HG03095 (cell line): ENCODE results near the gene HEG1.
A peak's percentile ranks its signal among the peaks of the same experiment; 100 is the strongest.
"Not testable (repeated sequence)": the region's sequence is repeated elsewhere in the genome, so short reads cannot be mapped to it uniquely, and the experiment has no call there.

Experiments
- ATAC-seq: cut with Tn5 transposase; IDR thresholded peaks from one replicate; pipeline ENCODE4 v1.9.1; 2021; ENCODE audit warnings: moderate library complexity; ENCODE audit not compliant: unreplicated experiment

Gene HEG1

DNA sequence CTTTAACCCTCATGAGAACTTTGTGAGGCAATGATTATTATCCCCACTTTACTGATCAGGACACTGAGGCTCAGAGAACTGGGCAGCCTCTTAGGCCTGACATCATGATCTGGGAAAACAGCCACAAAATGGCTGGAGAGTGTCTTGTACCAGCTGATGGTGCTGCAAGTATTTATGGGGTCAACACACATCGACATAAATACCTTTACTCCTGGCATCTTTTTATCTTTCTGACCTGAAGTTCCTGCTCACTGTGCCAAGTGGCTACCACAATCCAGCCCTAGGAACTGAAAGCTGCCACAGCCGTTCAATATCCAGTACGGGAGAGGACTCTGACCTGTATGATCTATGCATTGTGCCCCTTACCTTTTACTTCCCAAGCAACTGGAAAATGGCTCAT lies 92.0 kb downstream of the HEG1 start:
- no peak for ATAC-seq

DNA sequence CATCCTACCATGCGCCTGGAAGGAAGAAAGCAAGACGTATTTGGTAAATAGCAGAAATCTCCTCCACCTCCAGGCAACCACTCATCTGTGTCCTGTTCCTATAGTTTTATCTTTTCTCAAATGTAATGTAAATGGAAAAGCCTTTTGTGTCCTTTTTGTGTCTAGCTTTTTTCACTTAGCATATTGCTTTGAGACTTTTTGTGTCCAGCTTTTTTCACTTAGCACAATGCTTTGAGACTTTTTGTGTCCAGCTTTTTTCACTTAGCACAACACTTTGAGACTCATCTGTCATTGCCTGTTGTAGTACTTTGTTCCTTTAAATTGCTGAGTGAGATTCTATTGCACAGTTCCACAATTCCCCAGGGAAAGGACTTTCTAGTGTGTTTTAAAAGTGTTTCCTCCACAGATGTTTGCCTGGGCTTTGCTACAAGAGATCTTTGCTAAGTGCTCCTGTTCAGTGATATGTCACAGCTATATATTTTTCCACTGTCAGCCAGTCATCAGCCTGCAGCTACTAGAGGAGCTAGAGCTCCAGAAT lies 93.3 kb downstream of the HEG1 start:
- ATAC-seq: no peak

DNA sequence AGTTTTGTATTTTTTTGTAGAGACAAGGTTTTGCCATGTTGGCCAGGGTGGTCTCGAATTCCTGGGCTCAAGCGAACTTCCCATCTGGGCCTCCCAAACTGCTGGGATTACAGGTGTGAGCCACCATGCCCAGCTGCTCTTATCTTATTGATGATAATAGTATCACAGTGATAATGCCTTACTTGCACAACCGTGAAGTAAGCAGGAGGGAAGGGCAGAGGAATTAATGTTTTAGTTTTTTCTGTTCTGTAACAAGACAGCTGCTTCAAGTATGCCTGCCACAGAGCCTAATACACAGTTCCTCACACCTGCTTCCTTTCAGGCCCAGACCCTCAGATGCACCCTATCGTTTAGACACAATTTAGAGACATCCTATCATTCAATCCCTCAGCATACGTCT lies 95.1 kb downstream of the HEG1 start:
- no peak for ATAC-seq

DNA sequence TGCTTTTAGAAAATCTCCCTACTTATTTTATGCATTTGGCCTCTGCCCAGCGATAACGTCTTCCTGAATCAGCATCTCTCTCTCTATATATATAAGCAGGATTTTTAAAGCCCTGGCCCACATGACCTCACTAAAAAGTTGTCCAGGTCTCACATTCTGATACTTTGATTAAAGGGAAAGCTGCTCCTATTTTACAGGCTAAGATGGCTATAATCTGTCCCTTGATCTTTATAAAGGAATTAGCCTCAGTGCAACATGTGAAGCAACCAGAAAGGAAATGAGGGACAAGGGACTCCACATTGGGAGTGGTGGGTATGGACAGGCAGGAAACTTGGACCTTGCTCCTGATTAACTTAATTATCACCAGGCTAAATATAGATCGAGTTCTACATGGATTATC lies 95.7 kb downstream of the HEG1 start:
- ATAC-seq: no peak

DNA sequence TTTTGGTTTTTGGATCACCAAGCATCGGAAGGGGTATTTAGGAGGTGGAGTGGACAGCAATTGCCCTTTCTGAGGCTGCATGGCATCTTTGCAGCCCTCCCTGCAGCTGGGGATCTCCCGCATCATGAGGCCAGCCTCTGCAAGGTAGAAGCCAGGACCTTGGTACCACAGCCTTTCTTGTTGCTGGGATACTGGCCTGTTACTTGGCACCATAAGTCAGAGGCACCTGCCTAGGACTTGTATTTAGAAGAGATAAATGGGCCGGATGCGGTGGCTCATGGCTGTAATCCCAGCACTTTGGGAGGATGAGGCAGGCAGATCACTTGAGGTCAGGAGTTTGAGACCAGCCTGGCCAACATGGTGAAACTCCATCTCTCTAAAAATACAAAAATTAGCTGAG lies 97.8 kb downstream of the HEG1 start:
- ATAC-seq: not testable (repeated sequence)

DNA sequence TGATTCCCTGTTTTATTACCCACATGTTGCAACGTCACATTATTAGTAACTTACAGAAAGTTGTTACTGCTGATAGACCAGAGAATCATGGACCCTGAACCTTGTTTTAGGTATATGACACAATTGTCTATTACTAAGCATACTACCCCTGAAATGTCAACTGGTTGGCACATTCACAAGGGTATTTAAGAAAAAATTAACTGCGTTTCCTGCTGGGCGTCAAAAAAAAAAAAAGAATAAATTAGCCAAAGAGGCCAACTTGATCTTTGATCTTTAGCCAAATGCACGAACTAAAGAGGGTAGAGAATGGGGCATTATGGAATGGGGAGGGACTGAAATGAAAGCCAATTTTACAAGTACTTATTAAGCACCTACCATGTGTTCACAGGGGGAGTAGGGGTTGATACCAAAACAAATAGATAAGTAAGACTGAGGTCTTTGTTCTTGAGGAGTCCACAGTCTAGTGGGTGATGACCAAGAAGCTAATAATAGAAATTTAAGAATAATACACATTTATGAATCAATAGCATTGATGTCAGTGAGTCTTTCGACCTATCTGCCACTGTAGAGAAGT lies 103.4 kb downstream of the HEG1 start:
- no peak for ATAC-seq

DNA sequence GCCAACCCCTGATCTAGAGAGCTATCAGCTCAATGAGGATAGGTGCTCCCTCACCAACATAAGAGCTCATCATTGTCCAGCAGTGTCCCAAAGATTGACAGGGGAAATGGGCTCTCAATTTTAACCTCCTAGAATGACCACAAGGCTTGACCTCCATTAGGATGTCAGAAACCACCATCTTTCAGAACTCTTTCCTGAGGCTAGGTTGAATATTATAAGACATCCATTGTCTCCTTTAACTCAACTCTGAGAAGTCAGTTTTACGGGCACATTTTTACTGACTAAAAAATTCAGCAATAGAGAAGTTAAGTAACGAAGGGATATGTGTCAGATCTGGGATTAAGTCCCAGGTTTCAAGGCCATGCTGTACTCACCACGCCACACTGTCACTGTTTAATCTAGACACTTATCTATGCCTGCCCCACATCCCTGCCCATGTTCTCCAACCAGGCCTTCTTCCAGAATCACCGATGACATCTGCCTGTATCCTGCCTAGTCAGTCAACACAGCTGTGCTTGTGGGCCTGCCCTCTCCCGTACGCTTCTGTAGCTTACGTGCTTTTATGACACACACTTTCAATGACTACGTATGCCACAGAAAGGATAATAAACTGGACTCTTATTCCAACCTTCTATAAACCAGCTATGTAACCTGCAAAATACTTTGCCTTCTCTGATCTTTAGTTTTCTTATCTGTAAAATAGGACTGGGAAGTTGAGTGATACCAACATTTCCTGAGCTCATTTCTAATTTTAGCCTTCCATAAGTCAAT lies 104.1 kb downstream of the HEG1 start:
- ATAC-seq: no peak

DNA sequence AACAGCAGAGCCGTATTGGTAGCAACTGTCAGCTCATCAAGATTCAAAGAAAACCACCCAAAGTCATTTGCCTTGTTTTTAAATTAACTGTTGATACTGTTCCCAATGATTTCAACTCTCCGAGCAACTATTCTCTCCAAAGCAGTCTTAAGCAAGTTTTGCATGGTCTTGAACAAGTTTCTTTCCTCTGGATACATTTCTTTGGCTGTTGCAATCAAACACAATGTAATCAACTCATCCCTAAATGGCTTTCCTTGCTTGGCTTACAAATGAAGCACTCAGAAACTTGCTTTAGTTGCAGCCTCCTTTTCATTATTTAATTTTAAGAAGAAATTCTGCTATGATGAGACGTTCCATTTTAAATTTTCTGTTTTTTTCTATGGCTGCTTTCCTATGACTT lies 105.8 kb downstream of the HEG1 start:
- ATAC-seq: no peak

DNA sequence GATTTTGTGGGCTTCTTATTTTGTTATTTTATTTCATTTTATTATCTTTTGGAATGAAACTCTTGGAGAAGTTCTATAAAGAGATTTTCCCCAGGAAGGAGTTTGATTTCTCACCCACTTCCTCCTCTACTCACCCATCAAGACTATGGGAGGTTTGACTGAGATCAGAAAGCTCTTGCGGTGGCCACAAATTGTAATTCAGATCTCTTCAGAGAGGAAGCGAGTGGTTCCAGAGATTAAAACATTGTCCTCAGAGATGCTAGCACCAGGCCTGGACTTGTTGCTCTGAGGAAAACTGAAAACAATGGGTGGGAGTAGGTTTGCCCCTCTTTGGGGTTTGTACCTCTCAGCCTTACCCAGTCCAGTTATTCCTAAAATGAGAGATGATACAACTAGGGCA lies 113.2 kb downstream of the HEG1 start:
- ATAC-seq: no peak

DNA sequence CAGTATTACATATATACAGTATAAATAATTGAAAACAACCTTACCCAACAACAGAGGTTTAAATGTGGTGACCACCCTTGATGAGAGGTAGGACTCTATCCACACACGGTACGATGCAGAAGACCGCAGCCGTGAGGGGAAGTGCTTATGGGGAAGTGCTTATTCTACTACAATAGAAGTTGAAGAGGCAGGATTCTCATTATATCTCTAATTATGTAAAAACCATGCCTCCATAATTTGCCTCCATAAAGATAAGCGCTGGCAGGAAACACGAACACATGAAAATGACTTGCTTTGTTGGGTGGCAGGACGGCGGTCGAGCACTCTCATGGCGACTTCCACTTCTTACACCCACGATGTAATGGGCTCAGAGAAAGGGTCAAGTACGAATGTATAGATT lies 114.0 kb downstream of the HEG1 start:
- ATAC-seq: no peak

DNA sequence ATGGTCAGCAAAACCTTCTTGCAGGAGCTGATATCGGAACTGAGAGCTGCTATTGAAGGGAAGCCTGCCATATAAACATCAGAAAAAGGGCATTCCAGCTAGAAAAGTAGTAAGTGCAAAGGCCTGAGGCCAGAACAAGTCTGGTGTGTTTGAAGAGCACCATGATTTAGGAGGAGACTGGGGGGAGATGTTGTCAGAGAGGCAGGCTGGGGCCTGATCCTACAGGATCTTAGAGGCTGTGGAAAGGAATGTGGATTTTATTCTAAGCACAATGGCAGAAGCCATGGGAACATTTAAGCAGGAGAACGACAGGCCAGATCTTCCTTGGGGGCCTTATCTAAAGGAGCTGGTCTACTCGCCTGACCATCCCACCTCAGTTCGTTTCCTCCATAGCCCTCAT lies 116.1 kb downstream of the HEG1 start:
- ATAC-seq: no peak

DNA sequence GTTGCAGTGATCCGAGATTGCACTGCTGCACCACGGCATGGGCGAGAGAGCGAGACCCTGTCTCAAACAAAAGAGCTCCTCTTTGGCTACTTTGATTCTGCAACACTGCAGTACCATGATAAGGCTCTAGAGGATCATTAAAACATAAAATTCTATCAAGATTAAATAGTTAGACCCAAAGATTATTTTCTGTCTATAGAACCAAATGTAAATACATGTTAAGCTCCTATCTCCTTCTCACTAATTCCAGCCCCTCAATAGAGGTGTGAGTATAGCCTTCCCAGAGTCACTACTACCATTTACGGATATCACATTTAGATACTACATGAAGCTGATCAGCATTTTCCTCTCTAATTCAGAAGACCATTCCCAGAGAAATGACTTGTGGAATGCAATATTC lies 116.9 kb downstream of the HEG1 start:
- no peak for ATAC-seq

DNA sequence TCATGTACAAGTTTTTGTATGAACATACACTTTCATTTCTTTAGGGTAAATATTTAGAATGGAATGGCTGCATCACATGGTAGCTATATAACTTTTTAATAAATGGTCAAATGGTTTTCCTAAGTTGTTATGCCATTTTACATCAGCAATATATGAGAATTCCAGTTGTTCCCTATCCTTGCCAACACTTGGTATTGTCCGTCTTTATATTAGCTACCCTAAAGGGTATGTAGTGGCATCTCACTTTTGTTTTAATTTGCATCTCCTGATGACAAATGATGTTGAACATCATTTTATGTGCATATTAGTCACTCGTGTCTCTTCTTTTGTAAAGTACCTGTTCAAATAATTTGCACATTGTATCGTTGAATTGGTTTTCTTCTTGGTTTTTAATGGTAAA lies 118.7 kb downstream of the HEG1 start:
- ATAC-seq: no peak

DNA sequence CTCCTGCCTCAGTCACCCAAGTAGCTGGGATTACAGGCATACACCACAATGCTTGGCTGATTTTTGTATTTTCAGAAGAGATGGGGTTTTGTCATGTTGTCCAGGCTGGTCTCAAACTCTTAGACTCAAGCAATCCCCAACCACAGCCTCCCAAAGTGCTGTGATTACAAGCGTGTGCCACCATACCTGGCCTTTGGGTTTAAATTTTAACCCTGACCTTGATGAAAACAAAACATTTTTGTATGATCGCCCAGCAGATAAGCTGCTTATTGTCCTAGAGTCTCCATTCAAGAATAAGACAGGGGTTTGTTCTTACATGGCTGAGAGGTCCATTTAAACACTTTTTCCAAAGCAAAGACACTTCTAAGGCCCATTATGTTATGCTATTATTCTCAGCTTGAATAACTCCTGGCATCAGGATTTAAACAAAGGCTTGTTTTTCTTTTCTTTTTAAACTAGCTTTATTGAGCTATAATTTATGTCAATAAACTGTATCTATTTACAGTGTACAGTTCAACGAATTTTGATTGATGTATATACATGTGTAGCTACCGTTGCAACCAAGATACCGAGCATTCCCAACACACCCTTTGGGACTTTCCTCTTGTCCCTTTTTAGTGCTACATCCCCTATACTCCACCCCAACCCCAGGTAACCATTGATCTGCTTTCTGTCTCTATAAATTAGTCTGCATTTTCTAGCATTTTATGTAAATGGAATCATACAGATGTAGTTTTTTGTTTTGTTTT lies 119.8 kb downstream of the HEG1 start:
- ATAC-seq: no peak

DNA sequence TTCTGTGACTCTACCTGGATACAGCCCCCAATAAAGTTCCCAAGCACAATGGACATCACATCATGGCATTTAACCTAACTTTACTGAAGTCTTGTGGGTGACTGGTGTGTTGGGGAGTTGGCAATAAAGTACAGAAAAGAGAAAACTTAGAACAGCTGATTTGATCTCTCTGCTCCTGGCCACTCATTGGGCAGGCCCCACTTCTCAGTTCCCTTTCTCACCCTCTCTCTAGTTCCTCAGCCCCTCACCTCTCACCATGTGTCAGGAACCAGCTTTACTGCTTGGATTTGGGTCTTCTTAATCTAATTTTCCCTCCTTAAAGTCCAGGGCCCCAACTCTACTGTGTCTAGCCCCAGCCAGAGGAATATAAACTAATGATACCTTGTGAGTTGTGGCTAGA lies 120.5 kb downstream of the HEG1 start:
- no peak for ATAC-seq

DNA sequence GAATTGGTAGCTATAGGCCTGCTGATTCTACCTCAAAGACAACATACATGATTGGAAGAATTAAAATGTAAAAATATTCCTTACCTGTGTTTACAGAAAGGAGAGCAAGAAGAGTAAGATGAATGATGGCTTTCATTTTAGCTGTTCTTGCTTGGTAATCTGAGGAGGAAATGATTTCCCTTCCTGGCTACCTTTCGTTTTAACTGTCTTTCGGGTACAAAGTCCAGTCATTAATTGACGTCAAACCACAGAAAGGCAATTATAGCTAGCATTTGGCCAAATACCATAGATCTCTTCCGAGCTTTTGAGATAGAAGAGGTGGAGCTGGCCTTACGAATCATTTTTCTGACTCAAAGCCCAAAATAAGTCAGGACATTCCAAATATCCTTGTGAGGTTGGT lies 121.2 kb downstream of the HEG1 start, which contains the start of gene MUC13:
MUC13 (minus strand) TSS at position 175 of the 400 bp plus-strand sequence; CDS start at position 136, 39 bp downstream.
- ATAC-seq: no peak

DNA sequence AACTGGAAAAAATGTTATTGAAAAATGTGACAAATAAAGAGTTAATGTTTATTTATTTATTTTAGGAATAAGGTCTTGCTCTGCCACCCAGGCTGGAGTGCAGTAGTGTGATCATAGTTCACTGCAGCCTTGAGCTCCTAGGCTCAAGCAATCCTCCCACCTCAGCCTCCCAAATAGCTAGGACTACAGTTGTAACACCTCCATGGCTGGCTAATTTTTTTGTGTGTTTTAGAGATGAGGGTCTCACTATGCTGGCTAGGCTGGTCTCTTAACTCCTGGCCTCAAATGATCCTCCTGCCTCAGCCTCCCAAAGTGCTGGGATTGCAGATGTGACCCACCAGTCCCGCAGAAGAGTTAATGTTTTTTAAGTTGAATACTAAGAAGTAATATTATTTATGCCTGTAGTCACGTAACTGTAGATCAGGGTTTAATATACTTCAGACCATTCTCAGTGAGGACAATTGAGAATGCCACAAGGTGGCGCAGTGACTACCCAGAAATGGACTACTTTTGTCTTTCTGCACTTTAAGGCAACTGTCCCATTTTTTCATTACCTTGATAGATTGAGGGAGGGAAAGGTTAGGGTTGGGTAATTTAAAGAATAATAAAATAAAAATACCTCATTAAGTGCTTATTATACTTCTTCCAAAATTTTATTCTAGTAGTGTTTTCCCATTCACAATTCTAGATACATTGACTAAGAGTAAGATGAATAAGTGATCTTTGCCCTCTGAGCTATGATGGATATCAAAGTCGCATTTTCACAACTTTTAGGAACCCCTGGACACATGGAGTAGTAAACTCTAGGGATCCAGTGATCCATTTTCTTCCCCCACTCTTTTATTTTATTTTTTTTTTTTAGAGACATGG lies 127.2 kb downstream of the HEG1 start:
- no peak for ATAC-seq

DNA sequence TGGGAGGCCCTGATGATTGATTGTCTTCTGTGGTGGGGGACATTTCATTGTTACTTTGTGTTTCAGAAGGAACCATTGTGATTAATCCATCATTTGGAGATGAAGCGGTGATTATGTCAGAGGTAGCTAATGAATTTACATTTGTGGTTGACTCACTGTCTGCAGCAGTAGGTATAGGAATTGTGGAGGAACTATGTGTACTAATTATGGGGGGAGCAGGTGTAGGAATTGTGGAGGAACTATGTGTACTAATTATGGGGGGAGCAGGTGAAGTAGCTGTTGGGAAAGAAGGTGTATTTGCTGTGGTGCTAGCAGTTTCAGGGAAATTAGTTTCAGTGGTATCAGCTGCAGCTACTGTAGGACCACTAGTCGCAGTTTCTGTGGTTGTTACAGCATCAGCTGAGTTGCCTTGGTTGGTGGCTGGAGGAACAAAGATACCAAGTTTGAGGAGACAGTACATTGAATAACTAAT lies 128.2 kb downstream of the HEG1 start:
- ATAC-seq: peak; percentile 57

DNA sequence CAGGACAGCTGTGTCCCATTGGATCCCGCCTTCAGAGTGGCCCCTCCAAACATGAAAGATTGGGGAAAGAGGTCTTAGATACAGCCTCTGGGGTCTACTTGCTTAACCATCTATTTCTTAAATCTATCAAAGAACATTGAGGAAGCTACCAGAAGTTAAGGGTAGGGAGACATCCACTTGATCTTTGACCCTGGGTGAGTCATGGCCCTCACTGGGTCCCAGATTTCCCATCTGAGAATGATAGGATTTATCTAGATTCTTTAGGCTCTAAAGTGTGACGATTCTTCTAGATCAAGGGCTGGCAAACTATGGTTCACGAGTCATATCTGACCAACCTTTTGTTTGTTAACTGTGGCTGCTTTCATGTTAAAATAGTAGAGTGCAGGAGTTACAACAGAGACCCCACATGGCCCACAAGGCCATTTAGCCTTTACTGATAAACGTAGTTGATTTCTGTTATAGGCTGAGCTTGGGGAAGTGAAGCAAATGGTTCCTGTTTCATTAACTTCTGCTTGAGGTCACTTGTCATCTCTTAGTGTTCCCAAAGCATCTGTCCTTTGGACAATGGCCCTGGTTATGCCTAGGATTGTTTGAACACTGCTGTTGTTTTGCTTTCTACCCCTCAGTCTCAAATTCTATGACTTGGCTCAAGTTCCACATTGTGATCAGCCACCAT lies 129.2 kb downstream of the HEG1 start:
- ATAC-seq: no peak

DNA sequence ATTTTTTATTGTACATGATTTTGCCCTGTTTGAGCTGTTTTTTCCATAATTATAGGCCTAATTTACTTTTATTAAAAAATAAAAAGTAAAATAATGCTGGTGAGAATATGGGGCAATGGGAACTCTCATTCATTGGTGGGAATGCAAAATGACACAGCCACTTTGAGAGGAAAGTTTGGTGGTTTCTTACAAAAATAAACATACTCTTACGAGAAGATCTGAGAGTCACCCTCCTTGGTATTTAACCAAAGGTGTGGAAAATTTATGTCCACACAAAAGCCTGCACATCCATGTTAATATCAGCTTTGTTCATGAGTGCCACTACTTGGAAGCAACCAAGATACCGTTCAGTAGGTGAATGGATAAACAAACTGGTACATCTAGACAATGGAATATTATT lies 131.1 kb downstream of the HEG1 start:
- no peak for ATAC-seq
